ENCODE data around the gene PUM1.
"Not testable (repeated sequence)": the region's sequence is repeated elsewhere in the genome, so short reads cannot be mapped to it uniquely, and the experiment has no call there.

Gene PUM1

GRCh38 chr1:31065310-31066217 is at the start of gene PUM1:
PUM1 (minus strand) TSS chr1:31065717; CDS start chr1:31059566, 6,151 bp downstream.
- DNase-seq (ENCODE audit: low read depth in 2 of 2) = peak; percentile 99

GRCh38 chr1:31112266-31112935 is 46.9 kb upstream of the PUM1 start:
- no peak for DNase-seq (ENCODE audit: low read depth in 2 of 2)

GRCh38 chr1:31111290-31111951 is 45.9 kb upstream of the PUM1 start:
- DNase-seq (ENCODE audit: low read depth in 2 of 2) = no peak

GRCh38 chr1:31110846-31111245 is 45.3 kb upstream of the PUM1 start:
- no peak for DNase-seq (ENCODE audit: low read depth in 2 of 2)

GRCh38 chr1:31108861-31109260 is 43.3 kb upstream of the PUM1 start:
- no peak for DNase-seq (ENCODE audit: low read depth in 2 of 2)

- DNase-seq (ENCODE audit: low read depth in 2 of 2) = peak in 1 of 2 donors; percentile 2
Measured at GRCh38 chr1:31105646-31106045, 40.1 kb upstream of the PUM1 start.

GRCh38 chr1:31102501-31102950 is 37.0 kb upstream of the PUM1 start:
- no peak for DNase-seq (ENCODE audit: low read depth in 2 of 2)

GRCh38 chr1:31101147-31101502 is 35.6 kb upstream of the PUM1 start:
- no peak for DNase-seq (ENCODE audit: low read depth in 2 of 2)

- DNase-seq (ENCODE audit: low read depth in 2 of 2) = no peak
Measured at GRCh38 chr1:31099293-31100032, 33.9 kb upstream of the PUM1 start.

- no peak for DNase-seq (ENCODE audit: low read depth in 2 of 2)
Measured at GRCh38 chr1:31095985-31096384, 30.5 kb upstream of the PUM1 start.

- DNase-seq (ENCODE audit: low read depth in 2 of 2) = no peak
Measured at GRCh38 chr1:31095298-31095981, 29.9 kb upstream of the PUM1 start.

GRCh38 chr1:31088081-31088480 is 22.6 kb upstream of the PUM1 start:
- not testable (repeated sequence) for DNase-seq (ENCODE audit: low read depth in 2 of 2)

GRCh38 chr1:31084782-31085569 is 19.5 kb upstream of the PUM1 start:
- no peak for DNase-seq (ENCODE audit: low read depth in 2 of 2)

GRCh38 chr1:31082385-31082784 is 16.9 kb upstream of the PUM1 start:
- no peak for DNase-seq (ENCODE audit: low read depth in 2 of 2)

- no peak for DNase-seq (ENCODE audit: low read depth in 2 of 2)
Measured at GRCh38 chr1:31073044-31073443, 7.5 kb upstream of the PUM1 start.

GRCh38 chr1:31072304-31072746 is 6.8 kb upstream of the PUM1 start:
- no peak for DNase-seq (ENCODE audit: low read depth in 2 of 2)

GRCh38 chr1:31069392-31069791 is 3.9 kb upstream of the PUM1 start:
- DNase-seq (ENCODE audit: low read depth in 2 of 2) = no peak

GRCh38 chr1:31064718-31065309 is 703 bp downstream of the PUM1 start:
- DNase-seq (ENCODE audit: low read depth in 2 of 2) = peak in 1 of 2 donors; percentile 11

GRCh38 chr1:31064111-31064717 is 1.3 kb downstream of the PUM1 start:
- DNase-seq (ENCODE audit: low read depth in 2 of 2) = no peak
